HG03175 (cell line): ENCODE data around the gene YY1.
A peak's percentile ranks its signal among the peaks of the same experiment; 100 is the strongest.
"Not testable (repeated sequence)": the region's sequence is repeated elsewhere in the genome, so short reads cannot be mapped to it uniquely, and the experiment has no call there.

Source experiments
- ATAC-seq: cut with Tn5 transposase; IDR thresholded peaks from one replicate; pipeline ENCODE4 v1.9.1; 2021; ENCODE audit warnings: mild to moderate bottlenecking, moderate library complexity; ENCODE audit not compliant: unreplicated experiment

Gene YY1

GRCh38 chr14:100283436-100283835 lies 44.5 kb downstream of the YY1 start:
- ATAC-seq: not testable (repeated sequence)

- ATAC-seq: no peak
These were observed 45.3 kb downstream of the YY1 start for GRCh38 chr14:100283984-100284881.

GRCh38 chr14:100285021-100285912 lies 46.3 kb downstream of the YY1 start:
- ATAC-seq: peak; percentile 88

- ATAC-seq: no peak
These were observed 47.0 kb downstream of the YY1 start for GRCh38 chr14:100285913-100286400.

- ATAC-seq: no peak
These were observed 47.7 kb downstream of the YY1 start for GRCh38 chr14:100286484-100287191.

DNA sequence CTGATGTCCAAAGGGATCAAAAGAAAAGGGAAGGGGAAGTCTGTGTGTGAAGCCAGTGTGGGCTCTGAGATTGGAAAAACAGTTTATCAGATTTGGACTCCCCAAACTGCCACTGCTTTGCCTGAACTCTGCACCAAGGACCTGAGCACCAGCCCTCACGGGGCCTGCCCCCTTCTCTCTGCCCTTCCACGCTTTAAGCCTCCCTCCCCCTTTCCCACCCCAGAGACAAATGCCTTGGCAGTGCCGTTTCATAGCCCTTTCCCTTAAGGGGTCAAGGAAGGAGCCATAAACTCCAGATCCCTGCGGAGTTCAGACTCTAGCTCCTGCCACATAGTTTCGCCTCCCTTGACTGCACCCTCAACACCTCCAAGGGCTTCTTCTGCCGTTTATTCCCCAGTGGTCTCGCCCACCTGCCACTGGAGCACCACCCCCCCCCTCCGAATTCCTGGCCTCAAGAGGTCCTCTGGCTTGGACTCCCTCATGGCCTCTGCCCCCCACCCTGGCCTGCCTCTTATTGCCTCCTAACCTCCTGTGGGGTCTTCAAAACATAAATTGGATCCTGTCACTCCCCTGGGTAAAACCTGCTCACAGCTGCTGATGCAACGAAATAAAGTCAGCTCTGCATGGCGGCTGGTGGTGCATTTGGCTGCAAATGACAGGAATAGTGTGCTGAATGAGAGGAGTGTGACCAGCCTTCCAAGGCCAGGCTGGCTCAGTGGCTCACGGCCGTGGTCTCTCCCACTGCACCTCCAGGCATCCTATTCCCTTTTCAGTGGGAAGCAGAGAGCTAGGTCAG lies 48.5 kb downstream of the YY1 start:
- no peak for ATAC-seq

DNA sequence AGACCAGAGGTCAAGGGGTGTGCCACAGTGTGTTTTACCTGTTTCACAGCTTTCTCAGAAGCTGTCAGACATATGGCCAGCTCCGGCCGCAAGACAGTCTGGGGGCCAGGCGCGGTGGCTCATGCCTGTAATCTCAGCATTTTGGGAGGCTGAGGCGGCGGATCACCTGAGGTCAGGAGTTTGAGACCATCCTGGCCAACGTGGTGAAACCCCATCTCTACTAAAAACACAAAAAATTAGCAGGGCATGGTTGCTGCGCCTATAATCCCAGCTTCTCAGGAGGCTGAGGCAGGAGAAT lies 49.0 kb downstream of the YY1 start:
- ATAC-seq: not testable (repeated sequence)

DNA sequence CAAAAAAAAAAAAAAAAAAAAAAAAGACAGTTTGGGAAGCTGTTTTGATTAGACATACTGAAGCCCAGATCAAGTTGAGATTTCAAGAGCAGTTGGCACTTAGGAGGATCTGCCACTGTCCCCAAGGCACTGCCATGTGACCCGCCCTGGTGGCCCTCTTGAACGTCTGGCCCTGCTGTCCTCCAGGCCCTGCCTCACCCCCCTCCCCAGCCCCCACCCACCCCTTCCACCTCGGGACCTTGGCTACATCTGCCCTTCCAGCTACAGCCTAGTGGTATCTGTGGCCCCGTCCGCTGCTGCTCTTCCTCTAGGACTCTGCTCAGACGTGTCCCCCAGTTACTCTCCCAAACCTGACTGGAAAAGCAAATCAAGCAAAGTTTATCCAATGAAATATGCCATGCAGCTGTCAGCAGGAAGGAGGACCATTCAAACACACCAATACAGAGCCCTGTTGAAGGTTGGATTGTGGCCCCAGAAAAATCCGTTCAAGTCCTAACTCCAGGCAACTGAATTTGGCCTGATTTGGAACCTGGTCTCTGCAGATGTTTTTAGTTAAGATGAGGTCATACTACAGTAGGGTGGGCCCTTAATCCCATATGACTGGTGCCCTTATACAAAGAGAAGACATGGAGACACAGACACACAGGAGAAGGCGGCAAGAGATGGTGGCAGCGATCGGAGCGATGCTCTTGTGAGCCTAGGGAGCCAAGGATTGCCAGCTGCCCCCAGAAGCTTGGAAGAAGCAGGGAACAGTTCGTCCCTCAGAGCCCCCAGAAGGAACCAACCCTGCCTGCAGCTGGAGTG lies 49.6 kb downstream of the YY1 start:
- no peak for ATAC-seq

DNA sequence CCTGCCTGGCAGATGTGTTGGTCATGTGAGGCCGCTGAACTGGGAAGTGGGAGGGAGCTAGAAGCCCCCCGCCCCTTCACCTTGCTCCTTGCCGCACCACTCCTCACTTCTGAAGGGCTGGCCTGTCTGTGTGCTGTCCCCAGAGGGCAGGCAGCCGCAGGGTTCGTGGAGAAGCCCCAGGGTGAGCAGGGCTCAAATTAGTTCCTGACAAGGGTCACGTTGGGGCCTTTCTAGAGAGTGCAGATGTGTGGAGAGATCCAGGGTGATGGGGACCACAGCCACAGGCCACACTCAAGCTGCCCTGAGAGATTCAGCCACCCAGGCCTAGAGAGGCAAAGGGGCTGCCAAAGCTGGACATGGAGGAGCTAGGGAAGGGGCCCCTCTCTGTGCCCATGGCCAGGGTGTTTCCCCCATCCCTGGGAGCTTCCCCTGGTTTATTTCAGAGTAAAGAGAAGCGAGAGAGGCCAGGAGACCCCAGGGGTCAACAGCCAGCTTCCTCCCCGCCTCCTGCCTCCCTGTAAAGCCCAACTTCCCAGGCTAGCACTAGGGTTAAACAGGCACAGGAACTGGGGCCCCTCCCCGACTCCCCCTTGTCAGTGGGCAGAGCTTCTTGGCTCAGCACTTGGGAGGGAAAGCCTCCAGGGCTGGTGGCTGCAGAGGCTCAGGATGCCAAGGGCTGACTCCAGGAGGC lies 51.1 kb downstream of the YY1 start:
- no peak for ATAC-seq

- ATAC-seq: no peak
These were observed 51.8 kb downstream of the YY1 start for GRCh38 chr14:100290607-100291304.

DNA sequence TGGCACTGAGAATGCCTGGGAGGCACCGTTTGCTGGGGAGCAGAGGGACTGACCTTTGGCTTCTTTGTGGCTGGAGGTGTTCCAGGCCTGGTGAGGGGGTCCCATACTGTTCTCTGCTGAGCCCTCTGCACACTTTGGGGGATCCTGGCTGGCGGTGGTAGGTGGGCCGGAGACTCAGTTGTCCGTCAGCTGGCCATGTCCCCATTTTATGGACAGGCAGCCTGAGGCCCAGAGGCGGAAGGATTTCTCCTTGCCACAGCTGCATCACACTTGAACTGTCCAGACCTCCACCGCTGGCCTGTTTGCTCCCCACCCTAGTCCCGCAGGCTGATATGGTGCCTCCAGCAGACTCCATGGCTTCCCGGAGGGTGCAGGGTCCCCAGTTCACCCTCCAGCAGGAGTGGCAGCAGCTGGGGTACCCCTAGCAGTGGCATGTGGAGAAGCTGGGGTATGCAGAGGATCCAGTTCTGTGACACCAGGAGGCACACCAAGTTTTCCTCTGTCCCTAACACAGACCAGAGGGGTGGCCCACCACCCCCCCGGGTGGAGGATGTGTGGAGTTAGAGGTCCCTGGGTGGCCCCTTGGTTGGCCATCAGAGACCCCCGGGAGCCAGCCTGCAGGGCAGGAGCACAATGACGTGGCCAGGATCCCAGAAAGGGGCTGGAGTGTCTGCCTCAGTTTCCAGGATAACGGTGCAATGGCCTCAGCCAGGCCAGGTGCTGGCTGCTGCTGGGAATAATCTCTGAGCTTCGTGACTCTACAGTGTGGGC lies 52.5 kb downstream of the YY1 start:
- no peak for ATAC-seq

GRCh38 chr14:100292301-100292775 lies 53.4 kb downstream of the YY1 start:
- no peak for ATAC-seq

- ATAC-seq: no peak
These were observed 54.0 kb downstream of the YY1 start for GRCh38 chr14:100292776-100293461.

DNA sequence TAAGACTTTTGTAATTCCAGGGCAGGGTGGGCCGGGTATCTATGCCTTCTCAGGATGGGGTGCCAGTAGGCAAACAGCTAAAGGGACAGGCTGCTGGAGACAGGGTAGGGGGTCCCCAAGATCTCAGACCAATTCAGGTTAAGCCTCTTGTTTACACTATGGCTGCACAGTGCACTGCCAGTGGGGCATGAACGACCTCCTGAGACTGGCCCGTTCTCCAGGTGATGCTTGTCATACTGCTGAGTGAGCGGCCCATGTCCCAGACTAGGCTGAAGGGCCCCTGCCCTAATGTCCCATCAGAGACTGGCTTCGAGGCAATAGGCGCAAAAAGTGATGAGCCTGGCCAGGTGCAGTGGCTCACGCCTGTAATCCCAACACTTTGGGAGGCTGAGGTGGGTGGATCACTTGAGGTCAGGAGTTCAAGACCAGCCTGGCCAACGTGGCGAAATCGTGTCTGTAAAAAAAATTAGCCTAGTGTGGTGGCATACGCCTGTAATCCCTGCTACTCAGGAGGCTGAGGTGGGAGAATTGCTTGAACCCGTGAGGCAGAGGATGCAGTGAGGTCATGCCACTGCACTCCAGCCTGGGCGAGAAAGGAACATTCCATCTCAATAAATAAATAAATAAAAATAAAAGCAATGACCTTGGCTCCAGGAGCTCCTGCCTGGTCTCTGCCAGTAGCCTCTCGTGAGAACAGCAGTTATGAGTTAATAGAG lies 54.7 kb downstream of the YY1 start:
- no peak for ATAC-seq

- peak; percentile 39 for ATAC-seq
These were observed 55.4 kb downstream of the YY1 start for GRCh38 chr14:100294213-100294962.

DNA sequence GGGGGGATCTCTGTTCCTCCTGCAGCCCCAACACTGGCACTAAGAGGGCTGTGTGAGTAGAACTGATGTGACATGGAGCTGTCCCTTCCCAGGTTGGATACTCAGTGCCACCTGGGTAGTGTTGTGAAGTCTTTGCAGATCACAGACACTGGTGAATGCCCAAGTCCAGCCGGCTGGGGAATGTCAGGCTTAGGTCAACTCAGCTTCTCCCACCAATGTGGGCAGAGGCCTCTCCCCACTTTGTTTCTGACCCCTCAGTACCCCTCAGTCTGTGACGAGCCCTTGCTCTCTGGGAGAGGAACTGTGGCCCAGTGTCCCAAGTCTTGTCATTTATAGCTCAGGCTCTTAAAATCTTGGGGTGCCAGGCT lies 56.0 kb downstream of the YY1 start:
- ATAC-seq: no peak
